B cell (primary cell): Measurements from ENCODE around the gene SPOCK1.

Experiments used
- EZH2 ChIP-seq: IDR thresholded peaks from 2 replicates; pipeline ENCODE4 v1.6.1; 2012; ENCODE audit warnings: borderline replicate concordance, low read depth, mild to moderate bottlenecking, moderate library complexity, low read length; ENCODE audit not compliant: insufficient read depth, poor library complexity, severe bottlenecking
- TF ChIP-seq, protein P1 (sequence below): fragments of 200-600 bp; IDR thresholded peaks from one replicate; pipeline ENCODE4 v1.8.0; 2022; ENCODE audit warnings: antibody characterized with exemption, mild to moderate bottlenecking

DNA sequence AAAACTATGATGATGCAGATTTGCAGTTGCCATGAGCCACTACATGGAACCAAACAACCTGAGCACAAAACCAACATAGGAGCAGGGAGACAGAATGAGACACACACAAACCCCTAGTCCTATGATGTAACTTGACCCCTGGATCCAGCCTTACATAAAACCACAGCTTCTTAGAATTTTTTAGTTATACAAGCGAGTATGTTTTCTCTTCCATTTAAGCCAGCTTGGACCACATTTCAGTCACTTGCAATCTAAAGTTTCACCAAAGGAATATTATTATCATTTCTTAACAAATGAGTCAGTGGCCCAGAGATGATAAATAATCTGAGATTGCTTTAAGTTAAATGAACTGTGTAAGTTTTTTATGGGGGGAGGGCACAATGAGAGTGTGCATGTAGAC is 6.8 kb downstream of the SPOCK1 start:
- TF ChIP-seq, protein P1, sequence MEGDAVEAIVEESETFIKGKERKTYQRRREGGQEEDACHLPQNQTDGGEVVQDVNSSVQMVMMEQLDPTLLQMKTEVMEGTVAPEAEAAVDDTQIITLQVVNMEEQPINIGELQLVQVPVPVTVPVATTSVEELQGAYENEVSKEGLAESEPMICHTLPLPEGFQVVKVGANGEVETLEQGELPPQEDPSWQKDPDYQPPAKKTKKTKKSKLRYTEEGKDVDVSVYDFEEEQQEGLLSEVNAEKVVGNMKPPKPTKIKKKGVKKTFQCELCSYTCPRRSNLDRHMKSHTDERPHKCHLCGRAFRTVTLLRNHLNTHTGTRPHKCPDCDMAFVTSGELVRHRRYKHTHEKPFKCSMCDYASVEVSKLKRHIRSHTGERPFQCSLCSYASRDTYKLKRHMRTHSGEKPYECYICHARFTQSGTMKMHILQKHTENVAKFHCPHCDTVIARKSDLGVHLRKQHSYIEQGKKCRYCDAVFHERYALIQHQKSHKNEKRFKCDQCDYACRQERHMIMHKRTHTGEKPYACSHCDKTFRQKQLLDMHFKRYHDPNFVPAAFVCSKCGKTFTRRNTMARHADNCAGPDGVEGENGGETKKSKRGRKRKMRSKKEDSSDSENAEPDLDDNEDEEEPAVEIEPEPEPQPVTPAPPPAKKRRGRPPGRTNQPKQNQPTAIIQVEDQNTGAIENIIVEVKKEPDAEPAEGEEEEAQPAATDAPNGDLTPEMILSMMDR = no peak
- TF ChIP-seq EZH2 = no peak
